ENCODE results near the gene E2F2. TPM values are rescaled to one million over a fixed set of nuclear protein-coding genes. Genes with fewer than 3 reads are reported as not detected.
"Not testable (repeated sequence)": the region's sequence is repeated elsewhere in the genome, so short reads cannot be mapped to it uniquely, and the experiment has no call there.

Gene E2F2
- total and polyA plus RNA-seq, 2 donors: 0.08 to 2.9 TPM

- Histone ChIP-seq H3K36me3 (ENCODE audit: insufficient read depth) (no peaks in the 10 kb centered on the region), H3K4me1 (ENCODE audit: insufficient read depth) (no peaks in the 10 kb centered on the region), H3K4me3 (ENCODE audit: low read depth, low read length) (no peak overlapping the region), H3K27ac (ENCODE audit: low read depth) (no peak overlapping the region)
- WGBS: 79% methylated on average over 8 of the region's 8 CpGs
- DNase-seq (ENCODE audit: extremely low spot score): no peak
Measured at GRCh38 chr1:23546897-23547584, 16.0 kb upstream of the E2F2 start.

GRCh38 chr1:23545851-23546250 lies 14.8 kb upstream of the E2F2 start:
- H3K4me3 ChIP-seq (ENCODE audit: low read depth, low read length): no peak overlapping the region
- no peak for DNase-seq (ENCODE audit: extremely low spot score)
- H3K27ac ChIP-seq (ENCODE audit: low read depth): no peak overlapping the region
- no peaks in the 10 kb centered on the region for H3K36me3 ChIP-seq (ENCODE audit: insufficient read depth)
- WGBS: 93% methylated on average over 9 of the region's 9 CpGs
- H3K4me1 ChIP-seq (ENCODE audit: insufficient read depth): no peaks in the 10 kb centered on the region

GRCh38 chr1:23544444-23545389 lies 13.7 kb upstream of the E2F2 start:
- WGBS: 38% methylated on average over 8 of the region's 8 CpGs
- H3K4me1 ChIP-seq (ENCODE audit: insufficient read depth): peaks cover under 1% of the 10 kb centered on the region
- DNase-seq (ENCODE audit: extremely low spot score): no peak
- no peak overlapping the region for H3K4me3 ChIP-seq (ENCODE audit: low read depth, low read length)
- no peak overlapping the region for H3K27ac ChIP-seq (ENCODE audit: low read depth)
- H3K36me3 ChIP-seq (ENCODE audit: insufficient read depth): no peaks in the 10 kb centered on the region

GRCh38 chr1:23543707-23544443 lies 12.8 kb upstream of the E2F2 start:
- 80% methylated on average over 8 of the region's 8 CpGs for WGBS

GRCh38 chr1:23542940-23543339 lies 11.9 kb upstream of the E2F2 start:
- H3K4me1 ChIP-seq (ENCODE audit: insufficient read depth); H3K4me3 ChIP-seq (ENCODE audit: low read depth, low read length); DNase-seq (ENCODE audit: extremely low spot score); H3K36me3 ChIP-seq (ENCODE audit: insufficient read depth); H3K27ac ChIP-seq (ENCODE audit: low read depth): not testable (repeated sequence)
- 85% methylated on average over 5 of the region's 5 CpGs for WGBS

More at GRCh38 chr1:23543707-23544443, 12.8 kb upstream of the E2F2 start:
- no peak overlapping the region for H3K4me3 ChIP-seq (ENCODE audit: low read depth, low read length)
- no peak for DNase-seq (ENCODE audit: extremely low spot score)
- H3K4me1 ChIP-seq (ENCODE audit: insufficient read depth): peaks cover 2% of the 10 kb centered on the region
- H3K27ac ChIP-seq (ENCODE audit: low read depth): no peak overlapping the region
- H3K36me3 ChIP-seq (ENCODE audit: insufficient read depth): no peaks in the 10 kb centered on the region

- H3K36me3 ChIP-seq (ENCODE audit: insufficient read depth): no peaks in the 10 kb centered on the region
- no peak overlapping the region for H3K27ac ChIP-seq (ENCODE audit: low read depth)
- H3K4me3 ChIP-seq (ENCODE audit: low read depth, low read length): no peak overlapping the region
- H3K4me1 ChIP-seq (ENCODE audit: insufficient read depth): peaks cover 2% of the 10 kb centered on the region
- no peak for DNase-seq (ENCODE audit: extremely low spot score)
- 5% methylated on average over 16 of the region's 16 CpGs for WGBS
Measured at GRCh38 chr1:23539698-23540266, 8.7 kb upstream of the E2F2 start.

GRCh38 chr1:23537296-23537973 lies 6.4 kb upstream of the E2F2 start:
- 75% methylated on average over 9 of the region's 9 CpGs for WGBS
- Histone ChIP-seq H3K4me1 (ENCODE audit: insufficient read depth) (peaks cover 2% of the 10 kb centered on the region), H3K27ac (ENCODE audit: low read depth) (no peak overlapping the region), H3K36me3 (ENCODE audit: insufficient read depth) (no peaks in the 10 kb centered on the region), H3K4me3 (ENCODE audit: low read depth, low read length) (no peak overlapping the region)
- no peak for DNase-seq (ENCODE audit: extremely low spot score)

GRCh38 chr1:23533246-23534023 lies 2.4 kb upstream of the E2F2 start:
- H3K36me3 ChIP-seq (ENCODE audit: insufficient read depth): no peaks in the 10 kb centered on the region
- H3K4me3 ChIP-seq (ENCODE audit: low read depth, low read length): no peak overlapping the region
- no peak overlapping the region for H3K27ac ChIP-seq (ENCODE audit: low read depth)
- no peaks in the 10 kb centered on the region for H3K4me1 ChIP-seq (ENCODE audit: insufficient read depth)
- 84% methylated on average over 6 of the region's 6 CpGs for WGBS
- no peak for DNase-seq (ENCODE audit: extremely low spot score)

GRCh38 chr1:23531562-23532094 lies 595 bp upstream of the E2F2 start:
- Histone ChIP-seq H3K4me1 (ENCODE audit: insufficient read depth) (no peaks in the 10 kb centered on the region), H3K4me3 (ENCODE audit: low read depth, low read length) (no peak overlapping the region), H3K36me3 (ENCODE audit: insufficient read depth) (no peaks in the 10 kb centered on the region), H3K27ac (ENCODE audit: low read depth) (no peak overlapping the region)
- no peak for DNase-seq (ENCODE audit: extremely low spot score)
- WGBS: 33% methylated on average over 5 of the region's 5 CpGs

- Histone ChIP-seq H3K4me3 (ENCODE audit: low read depth, low read length) (peak overlapping the region; percentile 34), H3K4me1 (ENCODE audit: insufficient read depth) (no peaks in the 10 kb centered on the region), H3K27ac (ENCODE audit: low read depth) (no peak overlapping the region), H3K36me3 (ENCODE audit: insufficient read depth) (no peaks in the 10 kb centered on the region)
- no peak for DNase-seq (ENCODE audit: extremely low spot score)
- WGBS: 8% methylated on average over 22 of the region's 22 CpGs
Measured at GRCh38 chr1:23530087-23530746, 816 bp downstream of the E2F2 start.

- no peak for DNase-seq (ENCODE audit: extremely low spot score)
- H3K27ac ChIP-seq (ENCODE audit: low read depth): no peak overlapping the region
- no peaks in the 10 kb centered on the region for H3K4me1 ChIP-seq (ENCODE audit: insufficient read depth)
- WGBS: 56% methylated on average over 8 of the region's 8 CpGs
- no peaks in the 10 kb centered on the region for H3K36me3 ChIP-seq (ENCODE audit: insufficient read depth)
- no peak overlapping the region for H3K4me3 ChIP-seq (ENCODE audit: low read depth, low read length)
Measured at GRCh38 chr1:23529146-23530086, 1.6 kb downstream of the E2F2 start.

All from urinary bladder (tissue), 4 donors.